Gastrocnemius medialis (tissue), 4 donors: ENCODE measurements around the gene EXOSC5.

Source experiments
- POLR2A ChIP-seq, 2 donors: fragments of 450-650 bp; IDR thresholded peaks; one replicate each; pipeline ENCODE4 v1.6.1; 2017; ENCODE audit warnings: antibody characterized with exemption in 2 of 2, mild to moderate bottlenecking in 2 of 2, moderate library complexity in 2 of 2
- TF ChIP-seq, protein P1 (sequence below), 5 experiments: fragments of 450-650 bp in 3 of 5; fragments of 200-600 bp in 2 of 5; sonication (generic) in 2 of 5; IDR thresholded peaks in 4 of 5; conservative IDR thresholded peaks in 1 of 5; 1 replicate in 4 of 5; 2 replicates in 1 of 5; pipeline ENCODE4 v1.5.1; 2016 to 2019; ENCODE audit warnings: antibody characterized with exemption in 5 of 5, mild to moderate bottlenecking in 3 of 5, moderate library complexity in 3 of 5

DNA sequence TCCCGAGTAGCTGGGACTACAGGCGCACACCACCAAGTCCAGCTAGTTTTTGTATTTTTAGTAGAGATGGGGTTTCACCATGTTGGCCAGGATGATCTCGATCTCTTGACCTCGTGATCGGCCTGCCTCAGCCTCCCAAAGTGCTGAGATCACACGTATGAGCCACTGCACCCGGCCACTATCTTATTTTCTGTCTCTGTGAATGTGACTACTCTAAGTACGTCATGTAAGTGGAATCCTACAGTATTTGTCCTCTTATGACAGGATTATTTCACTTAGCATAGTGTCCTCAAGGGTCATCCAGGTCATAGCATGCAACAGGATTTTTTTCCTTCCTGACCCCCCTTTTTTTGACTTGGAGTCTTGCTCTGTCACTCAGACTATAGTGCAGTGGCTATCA, 25.6 kb downstream of the EXOSC5 start:
- TF ChIP-seq, protein P1, sequence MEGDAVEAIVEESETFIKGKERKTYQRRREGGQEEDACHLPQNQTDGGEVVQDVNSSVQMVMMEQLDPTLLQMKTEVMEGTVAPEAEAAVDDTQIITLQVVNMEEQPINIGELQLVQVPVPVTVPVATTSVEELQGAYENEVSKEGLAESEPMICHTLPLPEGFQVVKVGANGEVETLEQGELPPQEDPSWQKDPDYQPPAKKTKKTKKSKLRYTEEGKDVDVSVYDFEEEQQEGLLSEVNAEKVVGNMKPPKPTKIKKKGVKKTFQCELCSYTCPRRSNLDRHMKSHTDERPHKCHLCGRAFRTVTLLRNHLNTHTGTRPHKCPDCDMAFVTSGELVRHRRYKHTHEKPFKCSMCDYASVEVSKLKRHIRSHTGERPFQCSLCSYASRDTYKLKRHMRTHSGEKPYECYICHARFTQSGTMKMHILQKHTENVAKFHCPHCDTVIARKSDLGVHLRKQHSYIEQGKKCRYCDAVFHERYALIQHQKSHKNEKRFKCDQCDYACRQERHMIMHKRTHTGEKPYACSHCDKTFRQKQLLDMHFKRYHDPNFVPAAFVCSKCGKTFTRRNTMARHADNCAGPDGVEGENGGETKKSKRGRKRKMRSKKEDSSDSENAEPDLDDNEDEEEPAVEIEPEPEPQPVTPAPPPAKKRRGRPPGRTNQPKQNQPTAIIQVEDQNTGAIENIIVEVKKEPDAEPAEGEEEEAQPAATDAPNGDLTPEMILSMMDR (IDR thresholded peaks at IDR 0.05 in 4 of 5, conservative IDR thresholded peaks at IDR 0.05 in 1 of 5) = no peak
- no peak for TF ChIP-seq POLR2A (IDR thresholded peaks at IDR 0.05)
